Right forelimb (tissue), 1 donor: ENCODE data around the gene CNOT3.

Experiments
- DNase-seq: peaks from one replicate; pipeline ENCODE4 v3.0.0-alpha.2; 2018

CNOT3 gene

GRCh38 chr19:54123682-54124081 is 13.9 kb upstream of the CNOT3 start:
- DNase-seq: no peak

- no peak for DNase-seq
These were observed 13.2 kb upstream of the CNOT3 start for GRCh38 chr19:54124393-54124792.

DNA sequence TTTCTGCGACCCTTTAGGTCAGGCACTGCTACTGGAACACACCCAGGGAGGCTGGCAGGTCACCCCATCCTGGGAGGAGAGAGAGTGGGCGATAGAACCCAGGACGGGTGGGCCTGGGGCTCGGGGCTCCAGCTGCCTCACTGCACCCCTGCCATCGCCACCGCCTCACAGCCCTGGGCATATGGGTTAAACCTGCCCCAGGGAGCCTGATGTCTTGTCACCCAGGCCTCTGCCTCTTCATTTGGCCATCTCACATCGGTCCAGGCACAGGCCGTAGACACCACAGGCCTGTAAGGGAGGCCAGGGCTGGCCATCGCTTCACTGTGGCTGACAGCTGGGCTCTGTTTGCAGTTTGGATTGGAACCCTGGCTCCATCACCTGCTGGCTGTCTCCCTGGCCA is 11.8 kb upstream of the CNOT3 start:
- no peak for DNase-seq

DNA sequence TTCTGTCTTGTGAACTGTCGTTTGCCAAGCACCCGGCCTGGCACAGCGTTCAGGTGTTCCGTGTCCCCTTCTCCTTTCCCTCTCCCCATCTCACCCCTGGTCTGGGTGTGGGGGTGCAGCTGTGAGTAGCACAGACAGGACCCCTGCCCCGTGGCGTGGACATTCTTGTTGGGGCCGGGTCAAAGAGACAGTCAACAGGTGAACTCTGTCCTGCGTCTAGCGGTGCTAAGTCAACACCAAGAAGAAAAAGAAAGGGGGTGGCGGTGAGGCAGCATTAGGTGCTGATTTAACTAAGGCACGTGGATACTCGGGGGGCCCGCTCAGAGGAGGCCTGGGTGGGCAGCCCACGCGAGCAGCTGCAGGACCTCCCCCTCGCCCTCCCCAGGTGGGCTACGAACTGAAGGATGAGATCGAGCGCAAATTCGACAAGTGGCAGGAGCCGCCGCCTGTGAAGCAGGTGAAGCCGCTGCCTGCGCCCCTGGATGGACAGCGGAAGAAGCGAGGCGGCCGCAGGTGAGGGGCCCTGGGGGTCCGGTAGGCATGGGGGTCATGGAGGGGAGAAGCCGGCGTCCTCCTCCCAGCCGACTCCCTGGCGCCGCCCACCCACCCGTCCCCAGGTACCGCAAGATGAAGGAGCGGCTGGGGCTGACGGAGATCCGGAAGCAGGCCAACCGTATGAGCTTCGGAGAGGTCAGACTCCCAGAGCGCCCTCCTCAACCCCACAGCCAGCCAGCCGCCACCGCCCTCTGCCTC is 9.7 kb upstream of the CNOT3 start:
- DNase-seq: no peak

GRCh38 chr19:54128441-54128725 is 9.2 kb upstream of the CNOT3 start:
- no peak for DNase-seq

DNA sequence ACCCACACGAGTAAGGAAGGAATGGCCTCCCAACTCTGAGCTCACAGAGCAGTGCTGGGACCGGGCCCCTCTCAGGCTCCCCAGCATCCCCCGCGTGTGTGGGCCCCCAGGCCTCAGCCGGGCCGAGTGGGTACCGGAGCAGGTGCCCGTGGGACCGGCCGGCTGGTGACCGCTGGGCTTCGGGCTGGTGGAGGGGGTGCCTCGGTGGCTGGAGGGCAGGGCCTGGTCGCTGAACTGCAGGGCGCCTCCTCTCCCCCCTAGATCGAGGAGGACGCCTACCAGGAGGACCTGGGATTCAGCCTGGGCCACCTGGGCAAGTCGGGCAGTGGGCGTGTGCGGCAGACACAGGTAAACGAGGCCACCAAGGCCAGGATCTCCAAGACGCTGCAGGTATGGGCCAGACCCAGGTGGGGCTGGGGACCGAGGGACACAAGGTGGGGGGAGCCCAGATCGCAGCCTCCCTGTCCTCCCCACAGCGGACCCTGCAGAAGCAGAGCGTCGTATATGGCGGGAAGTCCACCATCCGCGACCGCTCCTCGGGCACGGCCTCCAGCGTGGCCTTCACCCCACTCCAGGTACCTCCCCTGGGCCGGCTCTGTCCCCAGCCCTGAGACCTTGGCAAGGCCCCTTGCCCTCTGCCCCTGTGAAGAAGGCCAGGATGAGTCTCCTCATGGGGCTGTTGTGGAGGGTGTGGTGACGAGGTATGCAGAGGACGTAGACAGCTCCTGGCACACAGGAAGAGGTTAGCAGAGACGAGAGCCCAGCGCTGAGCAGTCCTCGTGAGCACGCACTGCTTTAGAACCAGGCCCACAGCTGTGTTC is 8.6 kb upstream of the CNOT3 start:
- no peak for DNase-seq

DNA sequence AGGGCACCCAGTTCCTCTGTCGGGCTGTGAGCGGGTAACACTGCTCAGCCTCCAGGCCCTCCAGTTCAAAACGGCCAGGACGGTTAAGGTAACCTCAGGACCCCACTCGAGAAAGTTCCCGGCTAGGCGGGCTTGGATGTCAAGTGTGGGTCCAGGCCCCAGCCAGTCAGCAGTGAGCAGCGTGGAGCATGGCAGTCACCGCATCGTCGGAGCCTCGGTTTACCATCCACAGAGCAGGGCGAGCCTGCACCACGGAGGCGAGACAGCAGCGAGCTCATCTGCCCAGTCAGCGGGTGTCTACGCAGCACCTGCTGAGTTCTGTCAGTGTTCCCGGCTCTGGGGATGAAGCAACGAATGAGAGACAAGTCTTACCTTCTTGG is 8.0 kb upstream of the CNOT3 start:
- no peak for DNase-seq

DNA sequence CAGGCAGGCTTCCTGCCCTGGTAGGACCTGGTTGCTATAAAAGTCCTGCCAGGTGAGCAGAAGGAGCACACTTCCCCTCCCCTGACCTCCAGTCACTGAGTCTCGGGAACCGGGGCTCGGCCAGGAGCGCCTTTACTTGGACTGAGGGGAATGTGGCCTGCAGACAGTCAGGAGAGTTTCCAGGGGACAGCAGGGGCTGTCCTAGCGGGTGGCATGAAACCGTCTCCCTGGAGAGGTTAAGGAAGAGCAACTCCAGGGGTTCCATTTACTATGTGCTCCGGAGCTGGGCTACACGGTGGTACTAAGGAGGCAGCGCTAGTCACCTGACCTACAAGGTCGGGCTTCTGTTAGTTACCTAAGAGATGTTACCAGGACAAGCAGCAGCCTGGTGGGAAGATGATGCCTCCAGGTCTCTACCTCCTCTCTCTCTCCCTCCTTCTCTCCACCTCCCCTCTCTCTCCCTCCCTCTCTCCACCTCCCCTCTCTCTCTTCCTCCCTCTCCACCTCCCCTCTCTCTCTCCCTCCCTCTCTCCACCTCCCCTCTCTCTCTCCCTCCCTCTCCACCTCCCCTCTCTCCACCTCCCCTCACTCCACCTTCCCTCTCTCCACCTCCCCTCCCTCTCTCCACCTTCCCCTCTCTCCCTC is 4.1 kb upstream of the CNOT3 start:
- peak; percentile 72 for DNase-seq

GRCh38 chr19:54133957-54134590 is 3.5 kb upstream of the CNOT3 start:
- DNase-seq: no peak

DNA sequence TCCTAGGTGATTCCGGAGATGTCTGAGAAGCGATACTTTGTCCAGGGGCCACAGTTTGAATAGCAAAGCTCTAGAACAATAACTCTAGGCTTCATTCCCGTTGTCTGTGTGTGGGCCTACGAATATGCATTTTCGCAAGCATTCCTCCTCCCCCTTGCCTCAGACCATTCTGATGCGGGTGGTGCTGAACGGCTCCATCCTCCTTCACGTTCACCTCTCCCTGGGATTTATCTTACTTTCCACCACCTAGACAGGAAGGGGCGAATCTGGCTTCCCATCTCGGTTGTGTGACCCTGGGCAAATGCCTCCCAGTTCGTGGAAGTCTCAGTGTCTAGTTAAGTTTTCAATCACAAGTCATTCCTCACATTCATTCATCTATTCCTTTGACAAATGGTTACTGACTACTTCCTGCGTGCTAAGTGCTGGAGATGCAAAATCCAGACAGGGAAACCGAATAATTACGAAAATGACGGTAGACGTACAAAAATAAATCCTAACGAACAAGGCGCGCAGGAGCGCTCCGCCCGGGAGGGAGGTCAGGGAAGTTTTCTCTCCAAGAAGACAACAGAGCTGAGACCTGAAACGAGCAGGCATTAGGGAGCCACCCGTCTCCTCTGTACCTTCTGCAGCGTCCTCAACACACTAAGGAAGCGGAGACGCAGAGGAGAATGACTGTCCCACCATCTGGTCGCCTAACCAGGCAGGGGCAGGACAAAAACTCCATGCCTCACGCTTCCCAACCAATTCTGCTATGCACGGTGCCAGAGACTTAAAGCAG is 1.3 kb upstream of the CNOT3 start:
- no peak for DNase-seq

- DNase-seq: peak; percentile 99
These were observed 481 bp upstream of the CNOT3 start for GRCh38 chr19:54136864-54137698.

DNA sequence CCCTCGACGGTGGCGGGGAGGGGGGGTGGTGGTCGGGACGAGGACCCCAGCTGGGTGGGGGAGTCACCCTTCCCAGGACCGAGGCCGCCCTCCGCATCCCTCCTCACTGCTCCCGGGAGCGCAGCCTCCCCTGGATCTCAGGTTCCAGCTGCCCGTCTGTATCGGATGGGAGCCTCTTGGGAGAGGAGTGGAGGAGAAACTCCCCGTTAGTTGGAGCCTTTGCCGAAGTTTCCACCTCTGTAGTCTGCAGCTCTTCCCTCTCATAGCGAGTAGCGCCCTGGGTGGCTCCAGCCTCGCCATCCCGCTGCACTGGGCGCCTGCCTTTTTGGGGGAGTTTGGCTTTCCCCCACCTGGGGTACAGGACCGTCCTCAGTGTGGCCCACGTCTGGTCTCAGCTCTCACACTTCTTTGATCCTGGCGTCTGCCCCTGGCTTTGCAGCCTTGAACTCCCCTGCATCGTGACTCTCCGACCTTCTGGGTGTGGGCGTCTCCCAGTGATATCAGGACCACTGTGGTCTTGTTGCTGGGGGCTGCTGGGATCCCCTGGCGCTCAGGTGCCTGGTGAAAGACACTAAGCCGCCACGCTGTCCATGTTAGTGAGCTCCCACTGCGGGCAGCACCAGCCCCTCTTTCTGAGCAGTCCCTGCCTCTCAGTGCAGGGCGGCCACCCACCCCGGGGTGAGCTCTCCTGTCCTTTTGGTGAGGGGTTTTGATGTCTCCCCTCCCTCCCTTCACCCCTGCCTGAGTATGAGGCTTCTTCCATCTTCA is 1.1 kb downstream of the CNOT3 start:
- no peak for DNase-seq

DNA sequence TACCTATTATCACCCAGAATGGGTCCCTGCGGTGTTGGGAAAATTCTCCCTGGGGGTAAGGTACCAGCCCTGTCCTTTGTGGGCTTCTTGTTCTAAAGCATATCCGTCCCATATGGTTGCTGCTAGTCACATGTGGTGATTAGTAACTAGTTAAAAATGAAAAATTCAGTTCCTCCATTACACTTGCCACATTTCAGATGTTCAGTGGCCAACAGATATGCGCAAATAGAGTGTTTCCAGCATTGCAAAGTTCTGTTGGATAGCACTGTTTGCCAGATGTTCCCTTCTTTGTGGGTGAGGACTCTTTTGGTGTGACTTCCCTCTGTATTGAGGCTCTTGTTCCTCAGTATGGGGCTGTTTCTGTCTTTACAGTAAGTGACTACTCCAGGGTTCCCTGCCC is 3.8 kb downstream of the CNOT3 start:
- DNase-seq: no peak

GRCh38 chr19:54142166-54142780 is 4.7 kb downstream of the CNOT3 start:
- DNase-seq: no peak

- DNase-seq: no peak
These were observed 8.1 kb downstream of the CNOT3 start for GRCh38 chr19:54145541-54146158.

- no peak for DNase-seq
These were observed 10.1 kb downstream of the CNOT3 start for GRCh38 chr19:54147676-54148075.

GRCh38 chr19:54148158-54148557 is 10.6 kb downstream of the CNOT3 start:
- DNase-seq: no peak

DNA sequence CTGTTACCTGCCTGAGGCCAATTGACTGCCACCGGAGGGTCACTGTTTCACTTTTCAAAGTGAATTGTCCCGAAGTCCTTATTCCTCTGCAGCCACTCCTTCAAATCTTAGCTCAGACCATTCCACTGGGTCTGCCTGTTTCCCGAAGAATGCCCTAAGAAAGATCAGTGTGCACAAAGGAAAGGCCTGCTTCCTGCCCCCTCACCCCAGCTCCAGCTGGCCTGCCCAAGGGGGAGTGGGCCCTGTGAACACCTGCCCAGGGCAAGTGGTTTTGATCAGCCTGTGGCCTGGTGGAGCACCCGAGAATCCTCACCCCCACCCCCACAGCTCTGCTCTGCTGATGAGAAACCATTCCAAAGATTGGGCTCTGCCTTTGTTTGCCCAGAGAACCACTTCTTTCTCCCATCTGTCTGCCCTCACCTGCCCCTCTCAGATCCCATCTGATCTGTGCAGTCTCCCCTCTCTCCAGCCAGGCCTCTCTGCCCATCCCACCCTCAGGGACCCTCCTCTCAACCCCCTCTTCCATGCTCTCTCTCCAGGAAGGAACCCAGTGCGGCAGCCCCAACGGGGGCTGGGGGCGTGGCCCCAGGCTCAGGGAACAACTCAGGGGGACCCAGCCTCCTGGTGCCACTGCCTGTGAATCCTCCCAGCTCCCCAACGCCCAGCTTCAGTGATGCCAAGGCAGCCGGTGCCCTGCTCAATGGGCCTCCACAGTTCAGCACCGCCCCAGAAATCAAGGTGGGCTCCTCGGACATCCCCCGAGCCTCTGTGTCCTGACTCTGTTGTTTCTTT is 11.7 kb downstream of the CNOT3 start:
- DNase-seq: no peak

GRCh38 chr19:54151362-54152035 is 13.9 kb downstream of the CNOT3 start:
- no peak for DNase-seq
